ENCODE measurements around the gene CEP164.

GRCh38 chr11:117392979-117393378, 65.3 kb downstream of the CEP164 start:
- TF ChIP-seq, protein P1, sequence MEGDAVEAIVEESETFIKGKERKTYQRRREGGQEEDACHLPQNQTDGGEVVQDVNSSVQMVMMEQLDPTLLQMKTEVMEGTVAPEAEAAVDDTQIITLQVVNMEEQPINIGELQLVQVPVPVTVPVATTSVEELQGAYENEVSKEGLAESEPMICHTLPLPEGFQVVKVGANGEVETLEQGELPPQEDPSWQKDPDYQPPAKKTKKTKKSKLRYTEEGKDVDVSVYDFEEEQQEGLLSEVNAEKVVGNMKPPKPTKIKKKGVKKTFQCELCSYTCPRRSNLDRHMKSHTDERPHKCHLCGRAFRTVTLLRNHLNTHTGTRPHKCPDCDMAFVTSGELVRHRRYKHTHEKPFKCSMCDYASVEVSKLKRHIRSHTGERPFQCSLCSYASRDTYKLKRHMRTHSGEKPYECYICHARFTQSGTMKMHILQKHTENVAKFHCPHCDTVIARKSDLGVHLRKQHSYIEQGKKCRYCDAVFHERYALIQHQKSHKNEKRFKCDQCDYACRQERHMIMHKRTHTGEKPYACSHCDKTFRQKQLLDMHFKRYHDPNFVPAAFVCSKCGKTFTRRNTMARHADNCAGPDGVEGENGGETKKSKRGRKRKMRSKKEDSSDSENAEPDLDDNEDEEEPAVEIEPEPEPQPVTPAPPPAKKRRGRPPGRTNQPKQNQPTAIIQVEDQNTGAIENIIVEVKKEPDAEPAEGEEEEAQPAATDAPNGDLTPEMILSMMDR (IDR thresholded peaks at IDR 0.05 in 2 of 3, conservative IDR thresholded peaks at IDR 0.05 in 1 of 3; ENCODE audit: control insufficient read depth in 2 of 3, extremely low read depth in 1 of 3, insufficient read depth in 1 of 3, low read depth in 3 of 3, low read length in 3 of 3), result no peak
- TF ChIP-seq POLR2A (IDR thresholded peaks at IDR 0.05; ENCODE audit: low read depth, low read length) (no peak), JUND (IDR thresholded peaks at IDR 0.05; ENCODE audit: low read depth, low read length) (no peak), GABPA (IDR thresholded peaks at IDR 0.05; ENCODE audit: low read depth) (no peak), EZH2 (IDR thresholded peaks at IDR 0.05; ENCODE audit: borderline replicate concordance, control insufficient read depth, low read depth, low read length) (no peak), BCL11A (IDR thresholded peaks at IDR 0.05; ENCODE audit: low read depth, low read length) (no peak), MEF2A (IDR thresholded peaks at IDR 0.05; ENCODE audit: insufficient read depth, low read depth, low read length) (no peak), SMC3 (IDR thresholded peaks at IDR 0.05; ENCODE audit: borderline replicate concordance, low read length) (no peak), NKRF (conservative IDR thresholded peaks at IDR 0.05) (no peak), SREBF2 (IDR thresholded peaks at IDR 0.05; ENCODE audit: low read length) (no peak), CBX3 (IDR thresholded peaks at IDR 0.05; ENCODE audit: borderline replicate concordance, low read depth) (no peak)
- TF ChIP-seq, protein P2, sequence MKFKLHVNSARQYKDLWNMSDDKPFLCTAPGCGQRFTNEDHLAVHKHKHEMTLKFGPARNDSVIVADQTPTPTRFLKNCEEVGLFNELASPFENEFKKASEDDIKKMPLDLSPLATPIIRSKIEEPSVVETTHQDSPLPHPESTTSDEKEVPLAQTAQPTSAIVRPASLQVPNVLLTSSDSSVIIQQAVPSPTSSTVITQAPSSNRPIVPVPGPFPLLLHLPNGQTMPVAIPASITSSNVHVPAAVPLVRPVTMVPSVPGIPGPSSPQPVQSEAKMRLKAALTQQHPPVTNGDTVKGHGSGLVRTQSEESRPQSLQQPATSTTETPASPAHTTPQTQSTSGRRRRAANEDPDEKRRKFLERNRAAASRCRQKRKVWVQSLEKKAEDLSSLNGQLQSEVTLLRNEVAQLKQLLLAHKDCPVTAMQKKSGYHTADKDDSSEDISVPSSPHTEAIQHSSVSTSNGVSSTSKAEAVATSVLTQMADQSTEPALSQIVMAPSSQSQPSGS (IDR thresholded peaks at IDR 0.05; ENCODE audit: low read length), result no peak

Data from GM12878 (cell line).